ENCODE results near the gene CLTB.

Gene CLTB

DNA sequence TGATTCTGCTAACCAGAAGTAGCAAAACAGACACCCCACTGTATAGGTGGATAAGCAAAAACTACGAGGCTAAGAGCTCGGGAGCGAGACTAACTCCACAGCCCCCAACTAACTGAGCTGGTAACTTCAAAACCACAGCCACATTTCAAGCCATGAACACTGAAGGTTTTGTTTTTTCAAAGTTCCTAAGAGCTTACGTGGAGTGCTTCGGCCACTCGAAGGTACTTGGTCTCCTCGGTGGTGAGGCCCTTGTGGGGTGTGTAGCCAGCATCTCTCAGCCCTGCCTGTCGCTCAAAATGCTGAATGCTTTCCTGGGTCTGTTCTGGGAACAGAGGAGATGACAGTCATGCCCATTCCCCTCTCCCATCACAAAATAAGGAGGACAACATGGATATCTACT lies 65.9 kb downstream of the CLTB start:
- DNase-seq (ENCODE audit: low read depth) = no peak

DNA sequence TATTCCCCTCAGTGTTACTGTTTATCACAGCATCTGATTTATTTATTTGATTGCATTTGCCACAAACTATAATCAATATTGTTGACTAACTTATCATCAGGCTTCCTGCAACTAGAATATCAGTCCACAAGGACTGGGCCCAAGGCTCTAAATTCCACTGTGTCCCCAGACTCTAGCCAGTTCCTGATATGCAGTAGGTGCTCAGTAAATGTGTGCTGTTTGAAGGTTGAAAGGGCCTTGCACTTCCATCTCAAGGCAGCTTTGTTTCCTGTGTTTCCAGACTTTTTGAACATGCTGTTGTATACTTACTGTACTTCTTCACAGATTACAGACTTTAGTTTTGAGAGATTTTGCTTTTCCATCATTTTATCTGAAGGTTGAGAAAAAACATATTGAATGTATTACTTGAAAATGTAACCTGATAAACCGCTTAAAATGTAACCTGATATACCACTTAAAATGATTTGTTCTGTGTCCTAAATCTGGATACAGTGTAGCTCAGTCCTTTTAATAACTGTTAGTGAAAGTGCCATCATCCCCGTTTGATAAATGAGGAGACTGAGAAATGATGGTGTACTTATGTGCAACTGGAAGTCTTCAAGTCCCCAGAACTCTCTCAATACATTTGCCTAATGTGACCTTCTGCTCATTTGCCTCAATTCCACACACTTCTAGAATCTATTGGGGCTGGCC lies 73.4 kb downstream of the CLTB start:
- no peak for DNase-seq (ENCODE audit: low read depth)
